Fibroblast of lung (primary cell): ENCODE results near the gene BBS1. TPM values are rescaled to one million over a fixed set of nuclear protein-coding genes. Genes with fewer than 3 reads are reported as not detected.

Source experiments
- DNase-seq, 2 donors: peaks; one replicate each; pipeline versions ENCODE4 v3.0.0 to v3.0.0-alpha.2; 2010; ENCODE audit warnings: low read depth in 2 of 2
- H2AFZ ChIP-seq: 2 replicates; pipeline ENCODE4 v1.5.1; 2012; ENCODE audit warnings: low read length, control low read depth, inconsistent platforms
- H3K27ac ChIP-seq: 2 replicates; pipeline ENCODE4 v1.5.1; 2011; ENCODE audit warnings: low read length, control low read depth; ENCODE audit not compliant: insufficient read depth
- H3K27me3 ChIP-seq: 2 replicates; pipeline ENCODE4 v1.5.1; 2011; ENCODE audit warnings: mild to moderate bottlenecking, low read length; ENCODE audit not compliant: control insufficient read depth, insufficient read depth
- H3K36me3 ChIP-seq: 2 replicates; pipeline ENCODE4 v1.5.1; 2011; ENCODE audit warnings: low read length; ENCODE audit not compliant: control insufficient read depth, insufficient read depth
- H3K4me1 ChIP-seq: 2 replicates; pipeline ENCODE4 v1.5.1; 2011; ENCODE audit warnings: low read length; ENCODE audit not compliant: control insufficient read depth, insufficient read depth; ENCODE audit errors: extremely low read depth
- H3K4me2 ChIP-seq: 2 replicates; pipeline ENCODE4 v1.5.1; 2011; ENCODE audit warnings: low read length, control low read depth; ENCODE audit not compliant: insufficient read depth; ENCODE audit errors: extremely low read depth
- H3K4me3 ChIP-seq, 4 experiments: fragments of 200-600 bp in 1 of 4; sonication (generic) in 1 of 4; replicated peaks in 1 of 4; 2 replicates each; pipeline ENCODE4 v1.5.1; 2011 to 2016; ENCODE audit warnings: low read length in 4 of 4, low read depth in 3 of 4, mild to moderate bottlenecking in 3 of 4, control low read depth in 2 of 4, inconsistent platforms in 1 of 4, mixed read lengths in 1 of 4; ENCODE audit not compliant: insufficient read depth in 1 of 4; ENCODE audit errors: control extremely low read depth in 1 of 4
- H3K79me2 ChIP-seq: 2 replicates; pipeline ENCODE4 v1.5.1; 2012; ENCODE audit warnings: mild to moderate bottlenecking, low read length, inconsistent platforms; ENCODE audit not compliant: control insufficient read depth, insufficient read depth
- H3K9ac ChIP-seq: 2 replicates; pipeline ENCODE4 v1.5.1; 2011; ENCODE audit warnings: mild to moderate bottlenecking, low read length, control low read depth; ENCODE audit not compliant: insufficient read depth
- H3K9me3 ChIP-seq: 2 replicates; pipeline ENCODE4 v1.5.1; 2012; ENCODE audit warnings: low read depth, low read length; ENCODE audit not compliant: control insufficient read depth, insufficient read depth
- H4K20me1 ChIP-seq: 2 replicates; pipeline ENCODE4 v1.5.1; 2011; ENCODE audit warnings: low read length; ENCODE audit not compliant: control insufficient read depth, insufficient read depth; ENCODE audit errors: extremely low read depth
- CTCF ChIP-seq, 2 donors: IDR thresholded peaks in 1 of 2; conservative IDR thresholded peaks in 1 of 2; 1 replicate in 1 of 2; 2 replicates in 1 of 2; pipeline ENCODE4 v1.5.1; 2011 to 2012; ENCODE audit warnings: low read length in 2 of 2, control low read depth in 1 of 2, inconsistent platforms in 1 of 2, low read depth in 1 of 2, mild to moderate bottlenecking in 1 of 2
- EZH2 ChIP-seq: IDR thresholded peaks from 2 replicates; pipeline ENCODE4 v1.5.1; 2012; ENCODE audit warnings: low read length, control low read depth, mild to moderate bottlenecking; ENCODE audit errors: missing control alignments
- polyA plus RNA-seq, 2 donors: library from polyadenylated mRNA; depleted of rRNA in 1 of 2; stranded (reverse) in 1 of 2; unstranded in 1 of 2; fragments of >200 nt; gene quantifications; 2 replicates each; pipeline ENCODE4 v1.2.1, GENCODE V29; 2011 to 2012; ENCODE audit warnings: missing spikeins in 1 of 2
- total RNA-seq: library from RNA; depleted of rRNA; stranded (reverse); fragments of >200 nt; gene quantifications from 2 replicates; pipeline ENCODE4 v1.2.1, GENCODE V29; 2014

BBS1 gene
- total and polyA plus RNA-seq, 2 donors (not counting 1 experiment from before 2014, with no cell fraction given), result 16.5 to 20.5 TPM

DNA sequence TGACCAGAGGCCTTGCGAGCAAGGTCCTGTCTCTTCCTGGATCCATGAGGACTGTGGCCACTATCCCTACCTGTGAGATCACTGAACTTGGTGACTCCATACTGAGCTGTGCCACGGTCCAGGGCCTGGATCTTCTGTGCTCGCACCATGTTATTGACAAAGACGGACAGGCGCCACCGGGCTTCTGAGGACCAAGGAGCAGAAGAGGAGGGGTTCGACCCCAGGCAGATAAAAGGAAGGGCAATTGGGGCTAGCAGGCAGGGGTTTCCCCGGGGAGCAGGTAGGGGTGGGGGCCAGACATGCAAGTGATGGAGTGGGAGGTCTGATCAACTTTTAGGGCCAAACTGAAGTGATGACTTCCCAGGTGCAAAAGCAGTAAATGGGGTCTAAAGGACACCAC lies 55.8 kb downstream of the BBS1 start:
- H3K9me3 ChIP-seq, result no peaks in the 10 kb centered on the region
- H3K4me1 ChIP-seq, result no peaks in the 10 kb centered on the region
- H4K20me1 ChIP-seq, result no peaks in the 10 kb centered on the region
- no peak overlapping the region for H3K9ac ChIP-seq
- H2AFZ ChIP-seq, result no peak overlapping the region
- H3K4me3 ChIP-seq, result no peak overlapping the region
- no peak overlapping the region for H3K27ac ChIP-seq
- peaks cover 4% of the 10 kb centered on the region for H3K27me3 ChIP-seq
- no peak overlapping the region for H3K4me2 ChIP-seq
- TF ChIP-seq CTCF (conservative IDR thresholded peaks at IDR 0.05 in 1 of 2, IDR thresholded peaks at IDR 0.05 in 1 of 2; ENCODE audit: low read depth in 1 of 2, low read length in 2 of 2) (no peak), EZH2 (no peak)
- no peaks in the 10 kb centered on the region for H3K36me3 ChIP-seq
- H3K79me2 ChIP-seq, result no peaks in the 10 kb centered on the region
- no peak for DNase-seq

- H3K4me2 ChIP-seq, result peak overlapping the region; percentile 79
- no peaks in the 10 kb centered on the region for H3K36me3 ChIP-seq
- no peak overlapping the region for H3K27ac ChIP-seq
- H3K4me1 ChIP-seq, result no peaks in the 10 kb centered on the region
- H3K79me2 ChIP-seq, result no peaks in the 10 kb centered on the region
- no peak overlapping the region for H2AFZ ChIP-seq
- DNase-seq, result no peak
- no peaks in the 10 kb centered on the region for H4K20me1 ChIP-seq
- TF ChIP-seq EZH2 (no peak), CTCF (conservative IDR thresholded peaks at IDR 0.05 in 1 of 2, IDR thresholded peaks at IDR 0.05 in 1 of 2; ENCODE audit: low read depth in 1 of 2, low read length in 2 of 2) (no peak)
- peak overlapping the region in 1 of 4 experiments; percentile 61 for H3K4me3 ChIP-seq
- peaks cover 4% of the 10 kb centered on the region for H3K27me3 ChIP-seq
- H3K9me3 ChIP-seq, result no peaks in the 10 kb centered on the region
- H3K9ac ChIP-seq, result no peak overlapping the region
These were observed 57.3 kb downstream of the BBS1 start for GRCh38 chr11:66567787-66568123.

GRCh38 chr11:66568124-66568916 lies 57.9 kb downstream of the BBS1 start, which contains the start of gene CTSF:
CTSF (minus strand) TSS chr11:66568606; CDS start chr11:66568486, 120 bp downstream.
- Histone ChIP-seq H3K27me3 (peaks cover 4% of the 10 kb centered on the region), H3K4me3 (peak within 1 kb of the TSS in 2 of 4 experiments; percentile 24 to 61), H4K20me1 (no peaks in the 10 kb centered on the region), H3K27ac (no peak within 1 kb of the TSS), H2AFZ (peak within 1 kb of the TSS; percentile 22), H3K4me2 (peak within 1 kb of the TSS; percentile 79), H3K36me3 (no peaks in the 10 kb centered on the region), H3K9me3 (no peaks in the 10 kb centered on the region), H3K79me2 (no peaks in the 10 kb centered on the region), H3K4me1 (no peaks in the 10 kb centered on the region), H3K9ac (no peak within 1 kb of the TSS)
- DNase-seq, result peak; percentile 60 to 73
- TF ChIP-seq CTCF (conservative IDR thresholded peaks at IDR 0.05 in 1 of 2, IDR thresholded peaks at IDR 0.05 in 1 of 2; ENCODE audit: low read depth in 1 of 2, low read length in 2 of 2) (no peak), EZH2 (no peak)
